GM21526 (cell line): ENCODE measurements around the gene TMEM151A.
"Not testable (repeated sequence)": the region's sequence is repeated elsewhere in the genome, so short reads cannot be mapped to it uniquely, and the experiment has no call there.

Experiments used
- ATAC-seq: cut with Tn5 transposase; IDR thresholded peaks from one replicate; pipeline ENCODE4 v1.9.1; 2021; ENCODE audit warnings: moderate library complexity; ENCODE audit not compliant: unreplicated experiment, low FRiP score

Gene TMEM151A

GRCh38 chr11:66291706-66292542, at the start of gene TMEM151A:
TSS of gene TMEM151A (plus strand) at chr11:66291894. CDS start at chr11:66292014, 120 bp downstream.
- ATAC-seq = no peak

GRCh38 chr11:66242095-66242765, 49.5 kb upstream of the TMEM151A start:
- ATAC-seq = no peak

- no peak for ATAC-seq
Observed at GRCh38 chr11:66243782-66244535, 47.7 kb upstream of the TMEM151A start.

GRCh38 chr11:66247295-66247694, 44.4 kb upstream of the TMEM151A start:
- ATAC-seq = no peak

GRCh38 chr11:66247801-66248200, 43.9 kb upstream of the TMEM151A start:
- no peak for ATAC-seq

GRCh38 chr11:66248903-66249302, 42.8 kb upstream of the TMEM151A start:
- ATAC-seq = no peak

- ATAC-seq = no peak
Observed at GRCh38 chr11:66251809-66252208, 39.9 kb upstream of the TMEM151A start.

- not testable (repeated sequence) for ATAC-seq
Observed at GRCh38 chr11:66253081-66253480, 38.6 kb upstream of the TMEM151A start.

GRCh38 chr11:66258473-66258893, 33.2 kb upstream of the TMEM151A start:
- ATAC-seq = no peak

GRCh38 chr11:66259225-66259624, 32.5 kb upstream of the TMEM151A start:
- ATAC-seq = no peak

- no peak for ATAC-seq
Observed at GRCh38 chr11:66259956-66260355, 31.7 kb upstream of the TMEM151A start.

GRCh38 chr11:66261578-66261977, 30.1 kb upstream of the TMEM151A start:
- ATAC-seq = no peak

GRCh38 chr11:66262191-66262590, 29.5 kb upstream of the TMEM151A start:
- ATAC-seq = no peak

GRCh38 chr11:66262696-66263095, 29.0 kb upstream of the TMEM151A start:
- ATAC-seq = no peak

GRCh38 chr11:66263231-66263630, 28.5 kb upstream of the TMEM151A start:
- ATAC-seq = no peak

- ATAC-seq = no peak
Observed at GRCh38 chr11:66263785-66264184, 27.9 kb upstream of the TMEM151A start.

GRCh38 chr11:66264383-66264782, 27.3 kb upstream of the TMEM151A start:
- ATAC-seq = no peak

- no peak for ATAC-seq
Observed at GRCh38 chr11:66264914-66265313, 26.8 kb upstream of the TMEM151A start.

- ATAC-seq = no peak
Observed at GRCh38 chr11:66265531-66266377, 25.9 kb upstream of the TMEM151A start.

GRCh38 chr11:66266378-66267038, 25.2 kb upstream of the TMEM151A start:
- no peak for ATAC-seq
